Endothelial cell of umbilical vein (primary cell): ENCODE measurements around the gene RASAL2. TPM values are rescaled to one million over a fixed set of nuclear protein-coding genes. Genes with fewer than 3 reads are reported as not detected.
"Not testable (repeated sequence)": the region's sequence is repeated elsewhere in the genome, so short reads cannot be mapped to it uniquely, and the experiment has no call there.

Experiments used
- BruUV-seq: library from RNA; stranded (reverse); fragments of 400-500 nt; replicated peaks from 2 replicates; lab custom pipeline; 2021; lab: Mats Ljungman, UMichigan
- CTCF ChIA-PET: fragments of 300-600, 350-600 bp; sonication (Branson Sonifier 250); formaldehyde crosslinking; loops from one replicate; lab custom pipeline; 2021; ENCODE audit warnings: antibody characterized with exemption, inconsistent platforms; lab: Charles Lee
- POLR2A ChIA-PET: fragments of 300-600, 350-600 bp; sonication (Branson Sonifier 250); formaldehyde crosslinking; loops from one replicate; lab custom pipeline; 2021; ENCODE audit warnings: antibody characterized with exemption, inconsistent platforms; lab: Charles Lee
- DNase-seq: peaks from one replicate; pipeline ENCODE4 v3.0.0-alpha.2; 2011; ENCODE audit warnings: low read depth, low spot score
- FAIRE-seq: peaks from 2 replicates; lab custom pipeline; 2011; peaks lifted over from hg19 to GRCh38; lab: Jason Lieb, UNC
- H2AFZ ChIP-seq: 2 replicates; pipeline ENCODE4 v1.6.0; 2012; ENCODE audit warnings: low read depth, low read length, control low read depth, inconsistent platforms
- H3K27ac ChIP-seq: 2 replicates; pipeline ENCODE4 v1.5.1; 2011; ENCODE audit warnings: low read depth, mild to moderate bottlenecking, control low read depth, low read length, moderate library complexity; ENCODE audit not compliant: insufficient read depth
- H3K27me3 ChIP-seq, 2 experiments: 2 replicates each; pipeline versions ENCODE4 v1.6.0 to v1.6.1; 2011; ENCODE audit warnings: low read length in 2 of 2, mixed read lengths in 1 of 2; ENCODE audit not compliant: control insufficient read depth in 2 of 2, insufficient read depth in 2 of 2
- H3K36me3 ChIP-seq, 2 experiments: 2 replicates in 1 of 2; 3 replicates in 1 of 2; pipeline ENCODE4 v1.5.1; 2011; ENCODE audit warnings: low read length in 2 of 2, mild to moderate bottlenecking in 1 of 2, moderate library complexity in 1 of 2; ENCODE audit not compliant: control insufficient read depth in 2 of 2, insufficient read depth in 2 of 2; ENCODE audit errors: extremely low read depth in 1 of 2
- H3K4me1 ChIP-seq: 3 replicates; pipeline ENCODE4 v1.5.1; 2011; ENCODE audit warnings: mild to moderate bottlenecking, low read length; ENCODE audit not compliant: control insufficient read depth, insufficient read depth; ENCODE audit errors: extremely low read depth
- H3K4me2 ChIP-seq: 2 replicates; pipeline ENCODE4 v1.6.1; 2011; ENCODE audit warnings: low read length, control low read depth, mixed read lengths; ENCODE audit not compliant: insufficient read depth
- H3K4me3 ChIP-seq, 3 experiments: fragments of 200-600 bp in 1 of 3; sonication (generic), shearing (Covaris generic) in 1 of 3; replicated peaks in 1 of 3; 2 replicates each; pipeline ENCODE4 v1.5.1; 2011 to 2016; ENCODE audit warnings: control low read depth in 3 of 3, low read length in 3 of 3, mild to moderate bottlenecking in 2 of 3, inconsistent platforms in 1 of 3, low read depth in 1 of 3, moderate library complexity in 1 of 3; ENCODE audit not compliant: insufficient read depth in 1 of 3
- H3K79me2 ChIP-seq: 2 replicates; pipeline ENCODE4 v1.6.0; 2012; ENCODE audit warnings: low read length, inconsistent platforms; ENCODE audit not compliant: control insufficient read depth, insufficient read depth
- H3K9ac ChIP-seq: replicated peaks from 2 replicates; pipeline ENCODE3; 2011; ENCODE audit warnings: low read length, control low read depth; ENCODE audit not compliant: insufficient read depth; ENCODE audit errors: extremely low read depth
- H3K9me1 ChIP-seq: replicated peaks from 3 replicates; pipeline ENCODE4 v1.6.0; 2011; ENCODE audit warnings: mild to moderate bottlenecking, low read length; ENCODE audit not compliant: control insufficient read depth, insufficient read depth; ENCODE audit errors: extremely low read depth
- H3K9me3 ChIP-seq: replicated peaks from 2 replicates; pipeline ENCODE4 v1.5.1; 2012; ENCODE audit warnings: low read length, inconsistent platforms; ENCODE audit not compliant: control insufficient read depth, insufficient read depth
- H4K20me1 ChIP-seq: replicated peaks from 2 replicates; pipeline ENCODE3; 2011; ENCODE audit warnings: mild to moderate bottlenecking, low read length; ENCODE audit not compliant: control insufficient read depth, insufficient read depth; ENCODE audit errors: extremely low read depth
- FOS ChIP-seq: IDR thresholded peaks from 2 replicates; pipeline ENCODE4 v1.6.1; 2011; ENCODE audit warnings: mild to moderate bottlenecking, low read length, moderate library complexity, borderline replicate concordance; ENCODE audit not compliant: insufficient read depth
- JUN ChIP-seq: IDR thresholded peaks from 2 replicates; pipeline ENCODE4 v1.6.1; 2011; ENCODE audit warnings: borderline replicate concordance, low read depth; ENCODE audit not compliant: insufficient read length, insufficient read depth
- dilution Hi-C: fragments of 300-500 bp; cut with MboI; formaldehyde crosslinking; loops from one replicate; pipeline ENCODE4 v1.15.0; 2019; ENCODE audit warnings: low sequenced_read_pairs; ENCODE audit not compliant: extremely low pct_ligation_motif_present
- intact Hi-C: fragments of 100-400 bp; cut with micrococcal nuclease; formaldehyde crosslinking; loops from one replicate; pipeline ENCODE4 v1.10.0; 2022
- polyA plus RNA-seq, 4 experiments: library from polyadenylated mRNA; depleted of rRNA in 3 of 4; stranded (reverse) in 3 of 4; unstranded in 1 of 4; fragments of >200 nt; gene quantifications; 2 replicates each; pipeline versions ENCODE4 v1.2.1 to v1.2.3, GENCODE V29; 2011 to 2012; ENCODE audit warnings: missing spikeins in 1 of 4
- total RNA-seq: library from RNA; stranded (reverse); gene quantifications from 2 replicates; pipeline ENCODE4 v1.2.3, GENCODE V29; 2021
- TF ChIP-seq, protein P1 (sequence below): IDR thresholded peaks from 2 replicates; pipeline ENCODE4 v1.6.1; 2011; ENCODE audit not compliant: insufficient read depth, insufficient read length
- TF ChIP-seq, protein P2 (sequence below), 2 donors: IDR thresholded peaks; 1 replicate in 1 of 2; 2 replicates in 1 of 2; pipeline ENCODE4 v1.5.1; 2011; ENCODE audit warnings: low read length in 2 of 2, mild to moderate bottlenecking in 2 of 2, moderate library complexity in 2 of 2, control low read depth in 1 of 2, inconsistent platforms in 1 of 2, low read depth in 1 of 2; ENCODE audit not compliant: insufficient read depth in 1 of 2; ENCODE audit errors: extremely low read depth in 1 of 2

The RASAL2 gene
- total and polyA plus RNA-seq, 2 donors (not counting 3 experiments of a cell fraction or from before 2014, with no cell fraction given) = 12.5 to 15.5 TPM

DNA sequence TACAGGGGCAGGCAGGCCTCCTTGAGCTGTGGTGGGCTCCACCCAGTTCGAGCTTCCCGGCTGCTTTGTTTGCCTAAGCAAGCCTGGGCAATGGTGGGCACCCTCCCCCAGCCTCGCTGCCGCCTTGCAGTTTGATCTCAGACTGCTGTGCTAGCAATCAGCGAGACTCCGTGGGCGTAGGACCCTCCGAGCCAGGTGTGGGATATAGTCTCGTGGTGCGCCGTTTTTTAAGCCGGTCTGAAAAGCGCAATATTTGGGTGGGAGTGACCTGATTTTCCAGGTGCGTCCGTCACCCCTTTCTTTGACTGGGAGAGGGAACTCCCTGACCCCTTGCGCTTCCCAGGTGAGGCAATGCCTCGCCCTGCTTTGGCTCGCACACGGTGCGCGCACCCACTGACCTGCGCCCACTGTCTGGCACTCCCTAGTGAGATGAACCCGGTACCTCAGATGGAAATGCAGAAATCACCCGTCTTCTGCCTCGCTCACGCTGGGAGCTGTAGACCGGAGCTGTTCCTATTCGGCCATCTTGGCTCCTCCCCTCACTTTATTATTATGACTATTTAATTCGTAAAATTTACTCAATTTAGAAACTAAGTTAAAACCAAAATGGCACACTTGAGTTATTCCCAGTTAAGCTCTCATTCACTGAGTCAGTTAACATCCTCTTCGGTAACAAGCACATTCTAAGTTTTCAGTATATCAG lies 226.5 kb downstream of the RASAL2 start:
- H3K9me3 ChIP-seq, H3K36me3 ChIP-seq, H3K4me3 ChIP-seq, H2AFZ ChIP-seq, FAIRE-seq, H3K79me2 ChIP-seq, H3K27ac ChIP-seq, H3K27me3 ChIP-seq, H3K9ac ChIP-seq, dilution Hi-C loops, H4K20me1 ChIP-seq, DNase-seq, H3K4me2 ChIP-seq, intact Hi-C loops, POLR2A ChIA-PET, H3K4me1 ChIP-seq, H3K9me1 ChIP-seq, BruUV-seq: not testable (repeated sequence)
- CTCF ChIA-PET = interaction anchor here (0.7 kb wide), 1 partner anchor 10 kb away, joined by 3 read pairs; no protein-coding TSS in a partner anchor

GRCh38 chr1:178323067-178323466 lies 229.2 kb downstream of the RASAL2 start:
- FAIRE-seq = no peak
- Histone ChIP-seq H3K9me1 (no peaks in the 10 kb centered on the region), H2AFZ (no peak overlapping the region), H3K9me3 (no peaks in the 10 kb centered on the region), H3K9ac (no peak overlapping the region), H3K27ac (no peak overlapping the region), H3K4me3 (no peak overlapping the region), H3K4me2 (no peak overlapping the region), H4K20me1 (no peaks in the 10 kb centered on the region), H3K27me3 (no peaks in the 10 kb centered on the region), H3K4me1 (no peaks in the 10 kb centered on the region), H3K79me2 (no peaks in the 10 kb centered on the region), H3K36me3 (no peaks in the 10 kb centered on the region)
- CTCF ChIA-PET = interaction anchor here (2.0 kb wide), 1 partner anchor 12 kb away, joined by 7 read pairs; no protein-coding TSS in a partner anchor
- intact Hi-C loops = no loop called here
- TF ChIP-seq, protein P1, sequence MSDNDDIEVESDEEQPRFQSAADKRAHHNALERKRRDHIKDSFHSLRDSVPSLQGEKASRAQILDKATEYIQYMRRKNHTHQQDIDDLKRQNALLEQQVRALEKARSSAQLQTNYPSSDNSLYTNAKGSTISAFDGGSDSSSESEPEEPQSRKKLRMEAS = no peak
- TF ChIP-seq, protein P2, sequence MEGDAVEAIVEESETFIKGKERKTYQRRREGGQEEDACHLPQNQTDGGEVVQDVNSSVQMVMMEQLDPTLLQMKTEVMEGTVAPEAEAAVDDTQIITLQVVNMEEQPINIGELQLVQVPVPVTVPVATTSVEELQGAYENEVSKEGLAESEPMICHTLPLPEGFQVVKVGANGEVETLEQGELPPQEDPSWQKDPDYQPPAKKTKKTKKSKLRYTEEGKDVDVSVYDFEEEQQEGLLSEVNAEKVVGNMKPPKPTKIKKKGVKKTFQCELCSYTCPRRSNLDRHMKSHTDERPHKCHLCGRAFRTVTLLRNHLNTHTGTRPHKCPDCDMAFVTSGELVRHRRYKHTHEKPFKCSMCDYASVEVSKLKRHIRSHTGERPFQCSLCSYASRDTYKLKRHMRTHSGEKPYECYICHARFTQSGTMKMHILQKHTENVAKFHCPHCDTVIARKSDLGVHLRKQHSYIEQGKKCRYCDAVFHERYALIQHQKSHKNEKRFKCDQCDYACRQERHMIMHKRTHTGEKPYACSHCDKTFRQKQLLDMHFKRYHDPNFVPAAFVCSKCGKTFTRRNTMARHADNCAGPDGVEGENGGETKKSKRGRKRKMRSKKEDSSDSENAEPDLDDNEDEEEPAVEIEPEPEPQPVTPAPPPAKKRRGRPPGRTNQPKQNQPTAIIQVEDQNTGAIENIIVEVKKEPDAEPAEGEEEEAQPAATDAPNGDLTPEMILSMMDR (IDR thresholded peaks at IDR 0.05; ENCODE audit: extremely low read depth in 1 of 2, insufficient read depth in 1 of 2, low read depth in 1 of 2, low read length in 2 of 2) = no peak
- no peak for TF ChIP-seq FOS
- no peak for TF ChIP-seq JUN
- POLR2A ChIA-PET = no interaction called here
- no TSS peak for BruUV-seq
- no peak for DNase-seq
- dilution Hi-C loops = no loop called here
